Lower leg skin (tissue), 3 donors: ENCODE data around the gene WDFY4.

Experiments used
- POLR2A ChIP-seq, 2 donors: fragments of 450-650 bp; IDR thresholded peaks; one replicate each; pipeline ENCODE4 v1.6.1; 2016 to 2017; ENCODE audit warnings: antibody characterized with exemption in 2 of 2, mild to moderate bottlenecking in 1 of 2, moderate library complexity in 1 of 2
- TF ChIP-seq, protein P1 (sequence below), 3 donors: fragments of 450-650 bp; IDR thresholded peaks; one replicate each; pipeline ENCODE4 v1.5.1; 2016; ENCODE audit warnings: antibody characterized with exemption in 3 of 3, mild to moderate bottlenecking in 3 of 3, moderate library complexity in 2 of 3

DNA sequence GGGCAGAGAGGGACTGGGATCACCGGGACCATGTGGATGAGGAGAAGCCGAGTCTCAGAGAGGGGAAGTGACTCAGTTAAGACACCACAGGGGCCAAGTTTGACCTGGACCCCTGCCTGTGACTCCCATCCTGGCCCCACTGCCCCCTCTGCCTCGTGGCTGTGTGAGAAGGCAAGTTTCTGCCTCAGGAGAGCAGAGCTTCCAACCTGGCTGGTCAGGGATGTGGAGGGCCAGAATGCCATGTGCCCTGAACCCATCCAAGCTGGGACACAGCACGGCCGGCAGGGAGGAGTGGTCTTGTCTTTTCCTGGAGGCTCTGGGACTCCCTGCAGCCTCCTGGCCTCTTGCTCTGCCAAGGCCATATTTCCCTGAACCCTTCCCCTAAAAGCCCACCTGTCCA lies 19.5 kb downstream of the WDFY4 start:
- no peak for TF ChIP-seq POLR2A (IDR thresholded peaks at IDR 0.05)
- TF ChIP-seq, protein P1, sequence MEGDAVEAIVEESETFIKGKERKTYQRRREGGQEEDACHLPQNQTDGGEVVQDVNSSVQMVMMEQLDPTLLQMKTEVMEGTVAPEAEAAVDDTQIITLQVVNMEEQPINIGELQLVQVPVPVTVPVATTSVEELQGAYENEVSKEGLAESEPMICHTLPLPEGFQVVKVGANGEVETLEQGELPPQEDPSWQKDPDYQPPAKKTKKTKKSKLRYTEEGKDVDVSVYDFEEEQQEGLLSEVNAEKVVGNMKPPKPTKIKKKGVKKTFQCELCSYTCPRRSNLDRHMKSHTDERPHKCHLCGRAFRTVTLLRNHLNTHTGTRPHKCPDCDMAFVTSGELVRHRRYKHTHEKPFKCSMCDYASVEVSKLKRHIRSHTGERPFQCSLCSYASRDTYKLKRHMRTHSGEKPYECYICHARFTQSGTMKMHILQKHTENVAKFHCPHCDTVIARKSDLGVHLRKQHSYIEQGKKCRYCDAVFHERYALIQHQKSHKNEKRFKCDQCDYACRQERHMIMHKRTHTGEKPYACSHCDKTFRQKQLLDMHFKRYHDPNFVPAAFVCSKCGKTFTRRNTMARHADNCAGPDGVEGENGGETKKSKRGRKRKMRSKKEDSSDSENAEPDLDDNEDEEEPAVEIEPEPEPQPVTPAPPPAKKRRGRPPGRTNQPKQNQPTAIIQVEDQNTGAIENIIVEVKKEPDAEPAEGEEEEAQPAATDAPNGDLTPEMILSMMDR (IDR thresholded peaks at IDR 0.05) = no peak
